Glomerular visceral epithelial cell (primary cell): Measurements from ENCODE around the gene GHRL.

Experiments used
- DNase-seq: peaks from one replicate; pipeline ENCODE4 v3.0.0-alpha.2; 2016; ENCODE audit errors: extremely low spot score

GHRL gene

DNA sequence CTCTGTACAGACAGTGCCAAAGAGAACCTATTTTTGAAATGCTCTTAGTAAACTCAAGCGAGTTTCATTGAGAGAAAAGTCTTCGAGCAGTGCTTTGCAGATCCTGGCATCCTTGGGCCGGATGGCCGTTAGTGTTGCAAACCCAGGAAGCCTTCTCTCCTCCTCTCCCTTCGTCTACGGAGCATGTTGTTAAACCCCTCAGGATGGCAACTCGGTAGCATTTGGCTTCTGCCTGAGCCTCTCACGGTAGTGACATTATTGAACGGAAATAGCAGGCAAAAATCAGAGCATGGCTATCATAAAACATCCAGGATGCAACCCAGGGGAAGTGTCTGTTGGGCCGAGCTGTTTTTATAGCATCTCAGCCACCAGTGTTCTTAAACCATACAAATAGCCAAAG lies 34.8 kb upstream of the GHRL start:
- no peak for DNase-seq

DNA sequence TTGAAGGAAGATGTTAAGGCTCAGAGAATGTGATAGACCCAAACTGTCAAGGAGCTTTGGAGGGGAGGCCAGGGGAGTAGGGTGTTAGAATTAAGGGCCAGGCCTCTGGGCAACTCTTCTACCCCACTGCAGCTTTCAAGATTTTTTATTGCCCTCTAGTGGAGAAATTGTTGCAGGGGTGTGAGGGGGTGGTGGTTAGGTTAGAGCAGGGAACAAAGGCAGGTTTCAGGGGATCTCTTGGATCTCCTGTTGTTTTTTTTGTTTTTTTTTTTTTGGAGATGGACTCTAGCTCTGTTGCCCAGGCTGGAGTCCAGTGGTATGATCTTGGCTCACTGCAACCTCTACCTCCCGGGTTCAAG lies 29.6 kb upstream of the GHRL start:
- peak; percentile 17 for DNase-seq

GRCh38 chr3:10321630-10322351 lies 29.0 kb upstream of the GHRL start:
- DNase-seq, result no peak

DNA sequence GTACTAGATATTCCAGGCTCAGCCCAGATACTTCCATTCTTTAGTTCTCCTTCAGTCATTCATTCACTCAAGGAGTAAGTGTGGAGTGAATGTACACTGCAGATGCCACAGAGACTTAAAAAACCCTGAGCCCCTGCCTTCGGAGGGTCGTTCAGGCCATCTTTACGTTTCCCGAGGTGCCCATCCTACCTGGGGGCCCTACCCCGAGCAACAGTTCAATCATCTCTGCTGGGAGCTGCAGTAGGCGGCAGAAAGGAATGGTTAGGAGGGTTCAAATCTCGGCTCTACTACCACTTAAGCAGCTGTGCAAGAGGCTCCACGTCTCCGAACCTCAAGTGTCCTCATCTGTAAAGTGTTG lies 27.6 kb upstream of the GHRL start:
- DNase-seq, result no peak

- DNase-seq, result peak; percentile 15
Measured at GRCh38 chr3:10319804-10320203, 27.1 kb upstream of the GHRL start.

DNA sequence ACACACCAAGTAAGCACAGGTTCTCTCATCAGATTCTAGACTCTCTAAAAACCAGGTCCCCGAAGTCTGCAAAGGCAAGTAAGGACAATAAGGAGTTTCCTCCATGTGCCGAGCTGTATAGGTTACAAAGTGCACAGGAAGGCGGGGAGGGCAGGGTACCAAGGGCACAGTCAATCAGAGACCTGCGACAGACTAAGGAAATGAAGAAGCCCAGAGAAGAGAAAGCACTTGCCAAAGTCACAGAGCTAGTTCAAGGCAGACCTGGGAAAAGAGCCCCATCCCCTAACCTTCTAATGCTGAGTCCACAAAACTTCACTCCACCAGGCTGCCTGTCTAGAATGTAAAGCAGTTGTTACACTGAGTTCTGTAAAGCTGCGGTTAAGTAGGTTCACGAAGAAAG lies 26.5 kb upstream of the GHRL start:
- no peak for DNase-seq

GRCh38 chr3:10317961-10318350 lies 25.2 kb upstream of the GHRL start:
- DNase-seq, result no peak

DNA sequence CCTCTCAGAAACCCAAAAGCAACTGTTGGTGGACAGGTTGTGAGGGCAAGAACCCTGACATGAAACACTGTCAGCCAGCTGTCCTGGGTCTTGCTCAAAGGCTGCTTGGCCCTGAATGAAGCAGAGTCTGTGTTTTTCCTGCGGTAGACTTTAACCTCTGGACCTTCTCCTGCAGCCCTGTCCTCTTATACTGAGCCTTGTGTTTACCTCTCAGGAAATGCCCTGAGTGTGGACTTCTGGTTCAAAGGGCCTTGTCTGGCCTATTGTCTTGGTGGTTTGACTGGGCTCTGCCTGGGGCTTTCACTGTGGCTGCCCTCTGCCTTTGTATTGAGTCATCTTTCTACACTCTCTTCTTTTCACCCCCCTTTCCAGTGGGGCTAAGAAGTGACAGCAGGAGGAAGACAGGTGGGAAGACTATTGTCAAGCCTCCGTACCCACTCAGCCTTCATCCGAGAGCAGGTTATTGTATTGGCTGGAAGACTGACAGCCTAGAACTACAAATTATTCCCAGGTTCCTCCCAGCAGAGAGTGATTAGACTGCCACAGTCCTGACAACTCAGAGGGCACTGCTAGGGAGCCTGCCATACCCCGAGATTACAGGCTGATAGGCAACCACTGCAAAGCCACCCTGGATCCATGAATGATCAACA lies 24.7 kb upstream of the GHRL start:
- DNase-seq, result no peak

DNA sequence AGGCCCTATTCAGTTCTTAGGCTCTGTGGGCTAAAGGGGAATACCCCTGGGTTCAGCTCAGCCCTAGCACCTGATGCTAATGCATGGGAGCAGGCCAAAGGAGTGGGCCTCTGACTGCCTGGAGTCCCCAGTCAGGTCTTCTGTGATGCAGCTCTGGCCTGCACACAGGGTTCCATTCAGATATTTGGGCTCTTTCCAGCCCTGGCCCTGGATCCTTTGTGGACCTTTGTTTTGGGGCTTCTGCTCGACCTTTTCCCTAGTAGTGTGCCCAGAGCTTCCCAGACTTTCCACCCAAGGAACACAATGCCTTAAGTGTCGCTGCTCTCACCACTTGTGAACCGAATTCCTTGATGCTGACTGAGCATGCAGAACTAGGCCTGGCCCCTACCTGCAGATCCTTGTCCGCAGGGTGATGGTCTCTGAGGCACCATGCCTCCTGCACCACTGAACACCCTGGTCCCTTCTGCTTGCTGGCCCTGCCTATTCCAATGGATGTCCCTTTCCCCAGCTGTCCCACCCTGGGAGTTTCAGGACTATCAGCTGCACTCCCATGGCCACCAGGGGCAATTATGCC lies 23.1 kb upstream of the GHRL start:
- no peak for DNase-seq

- no peak for DNase-seq
Measured at GRCh38 chr3:10315101-10315500, 22.4 kb upstream of the GHRL start.

DNA sequence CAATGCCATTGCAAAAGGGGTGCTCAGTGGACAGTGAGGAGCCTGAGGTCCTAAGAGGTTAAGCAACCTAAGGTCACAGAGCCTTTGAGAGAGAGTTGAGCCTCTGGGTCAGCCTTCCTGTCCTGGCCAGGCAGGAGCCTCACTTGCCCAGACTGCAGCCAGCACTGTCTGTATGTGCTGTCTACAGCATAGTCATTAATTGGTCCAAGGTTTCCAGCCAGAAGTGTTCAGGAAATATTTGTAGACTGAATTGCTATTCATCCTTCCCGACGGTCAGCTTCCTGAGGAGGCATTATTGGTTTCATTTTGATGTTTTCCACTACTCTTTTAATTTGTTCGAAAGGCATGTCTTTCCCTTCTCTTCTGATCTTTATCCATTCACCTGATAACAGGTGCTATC lies 20.1 kb upstream of the GHRL start:
- DNase-seq, result no peak

DNA sequence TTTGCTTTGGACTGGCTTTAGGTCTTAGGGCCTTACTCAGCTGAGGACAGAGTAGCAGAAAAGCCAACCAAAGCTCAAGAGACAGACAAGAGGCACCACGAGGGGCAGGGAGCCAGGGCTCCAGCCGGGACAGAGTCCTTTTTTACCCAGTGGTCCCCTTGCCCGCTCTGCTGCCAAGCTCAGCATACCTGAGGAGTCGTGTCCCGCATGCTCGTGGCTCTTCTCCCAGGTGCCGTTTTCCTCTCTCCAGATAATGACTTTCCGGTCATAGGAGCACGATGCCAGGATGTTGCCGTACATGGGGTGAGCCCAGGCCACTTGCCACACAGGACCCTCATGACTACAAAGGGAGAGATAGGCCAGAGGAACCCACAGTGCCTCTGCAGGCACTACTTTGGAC lies 19.6 kb upstream of the GHRL start:
- DNase-seq, result no peak

- no peak for DNase-seq
Measured at GRCh38 chr3:10311710-10312109, 19.0 kb upstream of the GHRL start.

GRCh38 chr3:10310578-10310977 lies 17.8 kb upstream of the GHRL start:
- no peak for DNase-seq

GRCh38 chr3:10309736-10310135 lies 17.0 kb upstream of the GHRL start:
- DNase-seq, result no peak

- DNase-seq, result no peak
Measured at GRCh38 chr3:10308678-10309077, 15.9 kb upstream of the GHRL start.

DNA sequence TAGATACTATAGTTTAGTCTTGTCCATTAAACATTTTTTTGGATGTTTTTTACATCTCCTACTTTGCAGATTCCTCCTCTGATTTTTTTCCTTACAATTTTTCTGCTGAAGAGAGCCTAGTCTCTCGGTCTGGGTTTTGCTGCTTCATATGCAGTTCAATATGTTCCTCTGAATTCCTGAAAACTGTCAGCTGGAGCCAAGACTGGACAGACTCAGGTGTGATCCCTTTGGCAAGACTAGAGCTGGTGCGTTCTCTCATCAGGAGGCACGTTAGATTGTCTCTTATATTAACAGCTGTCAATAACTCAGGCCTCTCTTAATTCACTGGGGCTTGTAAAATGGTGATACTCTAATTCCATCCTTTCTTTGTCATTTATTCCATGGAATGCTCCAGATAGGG lies 13.4 kb upstream of the GHRL start:
- DNase-seq, result no peak

DNA sequence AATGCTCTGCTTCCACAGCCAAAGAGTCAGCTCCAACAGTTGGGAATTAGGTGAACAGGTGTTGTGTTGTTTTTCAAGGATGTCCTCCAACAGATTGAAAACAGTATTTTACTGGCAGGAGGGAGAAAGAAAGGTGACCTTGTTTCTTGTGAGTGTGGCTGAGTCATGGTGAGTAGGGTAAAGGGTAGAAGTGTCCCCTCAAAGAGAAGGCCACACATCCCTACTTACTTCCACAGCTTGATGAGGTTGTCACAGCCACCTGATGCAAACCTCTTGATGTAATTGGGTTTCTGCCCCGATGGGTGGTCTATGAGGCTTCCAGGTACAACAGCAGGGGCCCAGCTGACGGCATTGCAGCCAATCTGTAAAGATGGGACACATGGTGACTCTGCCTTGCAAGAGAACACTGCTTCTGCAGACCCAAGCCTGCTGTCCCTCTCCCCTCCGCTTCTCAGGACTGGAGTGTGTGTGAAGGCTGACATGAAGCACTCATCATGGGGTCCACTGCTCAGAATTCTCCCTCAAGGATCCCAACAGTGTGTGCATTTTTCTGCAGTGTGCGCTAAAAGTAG lies 12.7 kb upstream of the GHRL start:
- DNase-seq, result no peak

GRCh38 chr3:10304905-10305304 lies 12.2 kb upstream of the GHRL start:
- DNase-seq, result no peak

- no peak for DNase-seq
Measured at GRCh38 chr3:10303785-10304184, 11.0 kb upstream of the GHRL start.

DNA sequence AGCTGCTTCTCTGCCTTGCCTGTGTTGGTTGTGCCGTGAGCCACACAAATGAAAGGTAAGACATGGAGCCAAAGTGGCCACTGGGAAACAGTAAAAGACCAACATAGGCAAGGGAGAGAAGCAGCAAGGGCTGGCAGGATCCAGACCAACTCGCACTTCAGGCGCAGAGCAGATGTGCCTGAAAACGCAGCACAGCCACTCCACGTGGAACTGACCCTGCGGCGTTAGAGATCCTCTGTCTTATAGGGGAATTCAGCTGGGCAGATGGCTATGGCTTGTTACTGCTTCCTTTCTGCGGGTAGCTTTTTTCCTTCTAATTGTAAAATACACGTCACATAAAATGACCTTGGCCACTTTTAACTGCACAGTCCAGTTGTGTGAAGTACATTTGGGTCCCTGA lies 10.4 kb upstream of the GHRL start:
- no peak for DNase-seq

- no peak for DNase-seq
Measured at GRCh38 chr3:10300087-10300486, 7.3 kb upstream of the GHRL start.

- DNase-seq, result no peak
Measured at GRCh38 chr3:10299679-10300078, 6.9 kb upstream of the GHRL start.
